Colonic mucosa (tissue), 4 donors: ENCODE measurements around the gene MSLN. TPM values are rescaled to one million over a fixed set of nuclear protein-coding genes. Genes with fewer than 3 reads are reported as not detected.

ENCODE experiments used
- DNase-seq: peaks from one replicate; pipeline ENCODE4 v3.0.0-alpha.2; 2020
- H3K27ac ChIP-seq: fragments of 200-600 bp; one replicate; pipeline ENCODE4 v1.8.0; 2021
- H3K27me3 ChIP-seq: fragments of 200-600 bp; one replicate; pipeline ENCODE4 v1.8.0; 2021
- H3K36me3 ChIP-seq: fragments of 200-600 bp; one replicate; pipeline ENCODE4 v1.8.0; 2021
- H3K4me1 ChIP-seq: fragments of 200-600 bp; one replicate; pipeline ENCODE4 v1.8.0; 2021; ENCODE audit warnings: mild to moderate bottlenecking
- H3K4me3 ChIP-seq: fragments of 200-600 bp; one replicate; pipeline ENCODE4 v1.8.0; 2021
- H3K9ac ChIP-seq, 2 donors: one replicate each; pipeline ENCODE4 v1.7.0; 2013; ENCODE audit warnings: control low read depth in 2 of 2, low read depth in 2 of 2, low read length in 2 of 2
- H3K9me3 ChIP-seq: fragments of 200-600 bp; one replicate; pipeline ENCODE4 v1.8.0; 2021
- CTCF ChIP-seq: fragments of 200-600 bp; IDR thresholded peaks from one replicate; pipeline ENCODE4 v1.8.0; 2022; ENCODE audit warnings: antibody characterized with exemption, mild to moderate bottlenecking
- intact Hi-C: fragments of 100-400 bp; cut with DNase I; formaldehyde crosslinking; loops from one replicate; pipeline ENCODE4 v1.14.1; 2022
- total RNA-seq, 2 donors: library from RNA; stranded (reverse); fragmentation: NEBNext Ultra II Directional in 1 of 2; extraction: Animal tissue kit (Norgen Biotek cat#: 25700) in 1 of 2; gene quantifications; one replicate each; pipeline ENCODE4 v1.2.1, GENCODE V29; 2021
- donor health status: healthy.
- donor health status: DM: no; HTN: no; CAD: no.
- donor health status: DM: no; HTN: no; CAD: no.

MSLN gene
- total RNA-seq, 2 donors from 2014 or later: 1.4 to 1.8 TPM

- Histone ChIP-seq H3K4me1 (peaks cover 15% of the 10 kb centered on the region), H3K4me3 (no peak overlapping the region), H3K9me3 (no peaks in the 10 kb centered on the region), H3K27me3 (no peaks in the 10 kb centered on the region), H3K9ac (no peak overlapping the region), H3K36me3 (peaks cover 1% of the 10 kb centered on the region), H3K27ac (no peak overlapping the region)
- no peak for DNase-seq
- intact Hi-C loops: no loop called here
- TF ChIP-seq CTCF: no peak
Observed at GRCh38 chr16:791131-791530, 30.6 kb downstream of the MSLN start.

- Histone ChIP-seq H3K9ac (no peak overlapping the region), H3K36me3 (no peaks in the 10 kb centered on the region), H3K4me3 (no peak overlapping the region), H3K9me3 (no peaks in the 10 kb centered on the region), H3K27me3 (no peaks in the 10 kb centered on the region), H3K27ac (no peak overlapping the region), H3K4me1 (peaks cover 9% of the 10 kb centered on the region)
- TF ChIP-seq CTCF: no peak
- no peak for DNase-seq
- intact Hi-C loops: no loop called here
Observed at GRCh38 chr16:792221-792995, 31.9 kb downstream of the MSLN start.

- no peaks in the 10 kb centered on the region for H3K9me3 ChIP-seq
- H3K27me3 ChIP-seq: no peaks in the 10 kb centered on the region
- no peak overlapping the region for H3K9ac ChIP-seq
Observed at GRCh38 chr16:793414-793813, 32.9 kb downstream of the MSLN start.

GRCh38 chr16:794091-794822 lies 33.7 kb downstream of the MSLN start:
- H3K4me3 ChIP-seq: no peak overlapping the region
- DNase-seq: no peak
- no peak for TF ChIP-seq CTCF
- H3K9ac ChIP-seq: no peak overlapping the region
- no peaks in the 10 kb centered on the region for H3K9me3 ChIP-seq
- intact Hi-C loops: no loop called here
- no peaks in the 10 kb centered on the region for H3K36me3 ChIP-seq
- peaks cover 1% of the 10 kb centered on the region for H3K4me1 ChIP-seq
- H3K27me3 ChIP-seq: peaks cover under 1% of the 10 kb centered on the region
- H3K27ac ChIP-seq: no peak overlapping the region

More at GRCh38 chr16:793414-793813, 32.9 kb downstream of the MSLN start:
- no peak for DNase-seq
- no peaks in the 10 kb centered on the region for H3K36me3 ChIP-seq
- no peak overlapping the region for H3K4me3 ChIP-seq
- TF ChIP-seq CTCF: no peak
- intact Hi-C loops: no loop called here
- H3K27ac ChIP-seq: no peak overlapping the region
- peaks cover 7% of the 10 kb centered on the region for H3K4me1 ChIP-seq

DNA sequence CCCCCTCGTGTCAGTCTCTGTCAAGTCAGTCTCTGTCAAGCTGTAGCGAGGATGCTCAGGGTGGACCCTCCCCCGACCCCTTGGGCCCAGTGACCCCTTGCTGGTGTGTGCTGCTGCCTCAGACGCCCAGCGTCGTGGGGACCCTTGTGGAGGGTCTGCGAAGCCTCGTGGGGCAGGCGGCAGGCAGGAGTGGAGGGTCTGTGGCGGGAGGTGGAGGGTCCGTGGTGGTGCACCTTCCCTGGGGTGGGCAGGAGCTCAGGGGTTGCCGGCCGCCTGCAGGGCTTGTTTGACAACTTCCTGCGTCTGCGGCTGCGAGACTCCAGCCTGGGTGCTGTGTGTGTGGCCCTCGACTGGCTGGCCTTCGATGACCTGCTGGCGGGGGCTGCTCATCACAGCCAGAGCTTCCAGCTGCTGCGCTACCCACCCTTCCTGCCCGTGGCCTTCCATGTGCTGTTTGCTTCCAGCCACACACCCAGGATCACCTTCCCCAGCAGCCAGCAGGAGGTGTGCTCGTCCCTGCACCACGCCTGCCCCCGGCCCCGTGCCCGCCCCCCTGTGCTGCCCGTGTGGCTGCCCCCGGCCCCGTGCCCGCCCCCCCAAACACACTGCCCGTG lies 34.4 kb downstream of the MSLN start:
- Histone ChIP-seq H3K4me3 (no peak overlapping the region), H3K9ac (no peak overlapping the region), H3K27me3 (peaks cover 7% of the 10 kb centered on the region), H3K9me3 (no peaks in the 10 kb centered on the region), H3K36me3 (no peaks in the 10 kb centered on the region), H3K4me1 (no peaks in the 10 kb centered on the region), H3K27ac (no peak overlapping the region)
- no peak for TF ChIP-seq CTCF
- no peak for DNase-seq
- intact Hi-C loops: no loop called here
